GM18502 (cell line): ENCODE data around the gene CD3G.
"Not testable (repeated sequence)": the region's sequence is repeated elsewhere in the genome, so short reads cannot be mapped to it uniquely, and the experiment has no call there.

ENCODE experiments used
- ATAC-seq: cut with Tn5 transposase; IDR thresholded peaks from one replicate; pipeline ENCODE4 v1.9.1; 2021; ENCODE audit warnings: mild to moderate bottlenecking; ENCODE audit not compliant: unreplicated experiment, poor library complexity

CD3G gene

DNA sequence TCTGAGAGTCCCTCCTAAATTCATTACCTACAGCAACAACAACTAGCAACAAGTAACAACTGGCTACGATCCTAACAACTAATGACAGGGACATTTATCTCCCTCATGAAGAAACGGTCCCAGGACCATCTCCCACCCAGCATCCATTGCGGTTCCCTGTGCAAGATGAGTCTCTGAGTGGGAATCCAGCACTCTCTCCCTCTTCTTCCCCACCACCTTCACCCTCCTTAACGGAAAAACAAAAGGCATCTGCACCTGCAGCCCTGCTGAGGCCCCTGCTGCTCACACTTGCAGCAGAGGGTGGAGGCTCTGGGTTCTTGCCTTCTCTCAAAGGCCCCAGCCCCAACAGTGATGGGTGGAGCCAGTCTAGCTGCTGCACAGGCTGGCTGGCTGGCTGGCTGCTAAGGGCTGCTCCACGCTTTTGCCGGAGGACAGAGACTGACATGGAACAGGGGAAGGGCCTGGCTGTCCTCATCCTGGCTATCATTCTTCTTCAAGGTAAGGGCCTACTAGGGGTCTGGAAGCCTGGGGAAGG, at the start of gene CD3G:
Gene CD3G (plus strand): TSS at position 364 of the 535 bp plus-strand sequence. CDS start 80 bp downstream, at position 444.
- ATAC-seq: no peak

- no peak for ATAC-seq
Measured at GRCh38 chr11:118295199-118295598, 48.9 kb upstream of the CD3G start.

DNA sequence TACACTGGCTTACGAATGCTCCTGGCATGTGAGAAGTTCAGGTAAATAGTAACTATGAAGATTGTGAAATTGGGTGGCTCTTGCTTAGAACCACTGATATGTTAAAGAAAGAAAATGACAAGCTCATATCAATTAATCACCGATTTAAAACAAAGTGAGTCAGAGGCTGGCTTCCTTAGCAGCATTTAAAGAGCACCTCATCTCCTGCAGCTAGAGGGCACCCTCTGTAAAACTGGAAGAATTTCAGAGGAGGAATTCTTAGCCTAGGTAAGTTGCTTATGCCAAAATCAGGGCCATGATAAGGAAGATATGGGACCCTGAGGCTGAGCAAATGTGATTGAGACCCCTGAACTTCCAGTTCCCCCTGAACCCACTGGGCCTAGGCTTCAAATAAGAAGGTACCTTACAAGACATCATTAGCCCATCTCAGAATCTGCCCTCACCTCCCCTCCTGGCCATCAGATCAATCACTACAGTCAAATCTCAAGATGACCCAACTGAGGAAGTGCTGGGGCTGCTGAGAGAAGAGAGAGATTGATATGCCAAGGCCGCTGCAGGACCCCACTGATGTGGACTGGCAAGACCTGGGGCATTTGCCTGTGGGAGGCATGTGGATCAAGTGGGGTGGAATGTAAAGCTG, 48.2 kb upstream of the CD3G start:
- no peak for ATAC-seq

DNA sequence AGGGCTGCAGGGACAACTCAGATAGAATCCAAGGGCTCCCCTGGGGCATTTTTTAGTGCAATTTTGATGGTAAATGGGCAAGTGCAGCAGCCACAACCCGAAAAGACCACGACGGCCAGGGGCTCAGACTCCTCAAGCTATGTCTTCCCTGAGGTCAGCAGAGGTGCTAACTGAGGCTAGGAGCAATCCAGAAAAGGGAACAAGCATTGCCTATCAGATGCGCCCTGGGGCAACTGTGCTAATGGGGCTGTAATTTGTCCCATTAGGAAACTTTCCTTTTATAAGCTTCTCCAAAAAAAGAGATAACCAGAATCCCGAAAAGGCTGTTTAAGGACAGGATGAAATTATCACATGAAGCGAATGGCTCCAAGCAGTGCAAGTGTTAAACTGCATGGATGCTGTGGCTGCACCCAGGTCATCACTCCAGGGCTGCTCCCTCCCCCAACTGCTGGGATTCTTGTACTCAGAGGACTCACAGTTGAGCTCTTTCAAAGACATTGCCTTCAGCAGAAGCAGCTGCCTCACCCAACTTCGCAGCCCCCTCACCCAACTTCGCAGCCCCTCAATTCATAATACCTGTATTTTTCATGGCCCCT, 42.4 kb upstream of the CD3G start:
- no peak for ATAC-seq

- ATAC-seq: no peak
Measured at GRCh38 chr11:118304227-118304567, 39.9 kb upstream of the CD3G start.

DNA sequence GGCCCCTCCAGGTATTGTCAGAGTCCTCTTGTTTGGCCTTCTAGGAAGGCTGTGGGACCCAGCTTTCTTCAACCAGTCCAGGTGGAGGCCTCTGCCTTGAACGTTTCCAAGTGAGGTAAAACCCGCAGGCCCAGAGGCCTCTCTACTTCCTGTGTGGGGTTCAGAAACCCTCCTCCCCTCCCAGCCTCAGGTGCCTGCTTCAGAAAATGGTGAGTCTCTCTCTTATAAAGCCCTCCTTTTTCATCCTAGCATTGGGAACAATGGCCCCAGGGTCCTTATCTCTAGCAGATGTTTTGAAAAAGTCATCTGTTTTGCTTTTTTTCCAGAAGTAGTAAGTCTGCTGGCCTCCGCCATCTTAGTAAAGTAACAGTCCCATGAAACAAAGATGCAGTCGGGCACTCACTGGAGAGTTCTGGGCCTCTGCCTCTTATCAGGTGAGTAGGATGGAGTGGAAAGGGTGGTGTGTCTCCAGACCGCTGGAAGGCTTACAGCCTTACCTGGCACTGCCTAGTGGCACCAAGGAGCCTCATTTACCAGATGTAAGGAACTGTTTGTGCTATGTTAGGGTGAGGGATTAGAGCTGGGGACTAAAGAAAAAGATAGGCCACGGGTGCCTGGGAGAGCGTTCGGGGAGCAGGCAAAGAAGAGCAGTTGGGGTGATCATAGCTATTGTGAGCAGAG, 39.4 kb upstream of the CD3G start, which contains the start of gene CD3E:
Gene CD3E (plus strand): TSS at position 163 of the 681 bp plus-strand sequence. CDS start 223 bp downstream, at position 386.
- no peak for ATAC-seq

GRCh38 chr11:118305726-118306125, 38.4 kb upstream of the CD3G start:
- ATAC-seq: no peak

GRCh38 chr11:118306556-118306955, 37.6 kb upstream of the CD3G start:
- no peak for ATAC-seq

DNA sequence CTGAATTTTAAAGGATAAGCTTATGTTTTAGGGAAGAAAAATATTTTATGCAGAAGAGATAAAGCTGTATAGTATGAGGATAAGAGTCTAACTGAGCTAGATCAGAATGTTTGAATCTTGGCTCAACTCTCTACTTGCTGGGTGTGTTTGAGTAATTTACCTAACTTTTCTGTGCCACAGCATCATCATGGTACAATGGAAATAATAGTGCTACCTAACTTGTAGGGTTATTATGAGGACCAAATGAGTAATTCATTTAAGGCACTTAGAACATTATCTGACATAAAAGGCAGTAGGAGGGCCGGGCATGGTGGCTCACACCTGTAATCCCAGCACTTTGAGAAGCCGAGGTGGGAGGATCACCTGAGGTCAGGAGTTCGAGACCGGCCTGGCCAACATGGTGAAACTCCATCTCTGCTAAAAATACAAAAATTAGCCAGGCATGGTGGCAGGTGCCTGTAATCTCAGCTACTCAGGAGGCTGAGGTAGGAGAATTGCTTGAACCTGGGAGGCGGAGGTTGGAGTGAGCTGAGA, 35.1 kb upstream of the CD3G start:
- not testable (repeated sequence) for ATAC-seq

DNA sequence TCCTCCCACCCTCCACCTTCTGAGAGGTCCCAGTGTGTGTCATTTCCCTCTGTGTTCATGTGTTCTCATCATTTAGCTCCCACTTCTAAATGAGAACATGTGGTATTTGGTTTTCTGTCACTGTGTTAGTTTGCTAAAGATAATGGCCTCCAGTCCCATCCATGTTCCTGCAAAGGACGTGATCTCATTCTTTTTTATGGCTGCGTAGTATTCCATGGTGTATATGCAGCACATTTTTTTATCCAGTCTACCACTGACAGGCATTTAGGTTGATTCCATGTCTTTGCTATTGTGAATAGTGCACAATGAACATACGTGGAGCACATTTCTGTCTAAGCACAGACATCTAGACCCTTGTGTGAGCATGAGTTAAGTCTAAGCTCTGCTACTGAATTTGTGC, 33.9 kb upstream of the CD3G start:
- ATAC-seq: no peak

DNA sequence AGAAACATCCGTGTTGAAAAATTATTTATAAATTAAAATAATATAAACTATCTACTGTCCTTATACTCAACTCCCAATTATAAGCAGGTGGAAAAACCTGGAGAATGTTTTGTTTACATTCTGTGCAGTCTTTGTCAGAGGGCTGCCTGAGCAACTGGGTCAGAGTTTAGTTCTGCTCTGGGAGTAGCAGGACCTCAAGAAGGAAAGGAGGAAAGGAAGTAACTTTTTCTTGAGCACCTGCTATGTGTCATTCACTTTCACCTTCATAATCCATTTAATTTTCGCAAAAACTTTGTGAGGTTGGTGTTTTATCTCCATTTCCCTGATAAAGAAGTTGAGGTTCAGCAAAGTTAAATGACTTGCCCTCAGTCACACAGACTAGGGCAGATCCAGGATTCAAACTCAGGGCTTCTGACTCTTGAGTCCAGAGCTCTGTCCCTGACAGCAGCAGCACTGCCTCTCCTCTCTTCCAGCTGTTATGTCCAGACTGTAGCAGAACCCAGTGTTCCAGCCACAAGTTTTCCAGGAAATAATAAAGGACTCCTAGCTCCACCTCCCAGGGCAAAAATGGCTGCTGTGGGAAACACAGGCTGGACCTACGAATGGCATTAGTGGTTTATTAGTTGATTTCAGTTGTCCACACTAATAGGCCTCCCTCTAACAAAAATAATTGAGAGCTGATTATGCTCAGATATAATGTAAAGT, 33.2 kb upstream of the CD3G start:
- no peak for ATAC-seq

DNA sequence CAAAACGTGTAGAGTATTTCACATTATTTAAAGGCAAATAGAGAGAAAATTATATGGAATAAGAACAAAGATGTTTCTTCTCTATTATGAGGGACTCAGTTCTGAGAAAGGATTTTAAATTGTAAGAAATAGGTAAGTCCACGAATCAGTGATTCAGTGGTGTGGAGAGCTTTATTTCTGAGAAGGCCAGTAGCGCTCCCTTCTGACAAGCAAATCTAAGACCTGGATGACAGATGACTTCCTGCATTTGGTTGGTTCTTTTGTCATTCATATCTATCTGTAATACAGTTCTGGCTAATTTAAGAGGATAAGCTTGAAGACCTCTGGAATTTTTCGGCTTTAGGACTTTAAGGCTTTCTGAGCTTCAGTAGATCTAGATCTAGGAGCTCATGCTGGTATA, 32.6 kb upstream of the CD3G start:
- no peak for ATAC-seq

- no peak for ATAC-seq
Measured at GRCh38 chr11:118312328-118312727, 31.8 kb upstream of the CD3G start.

GRCh38 chr11:118313242-118313641, 30.9 kb upstream of the CD3G start:
- ATAC-seq: no peak

DNA sequence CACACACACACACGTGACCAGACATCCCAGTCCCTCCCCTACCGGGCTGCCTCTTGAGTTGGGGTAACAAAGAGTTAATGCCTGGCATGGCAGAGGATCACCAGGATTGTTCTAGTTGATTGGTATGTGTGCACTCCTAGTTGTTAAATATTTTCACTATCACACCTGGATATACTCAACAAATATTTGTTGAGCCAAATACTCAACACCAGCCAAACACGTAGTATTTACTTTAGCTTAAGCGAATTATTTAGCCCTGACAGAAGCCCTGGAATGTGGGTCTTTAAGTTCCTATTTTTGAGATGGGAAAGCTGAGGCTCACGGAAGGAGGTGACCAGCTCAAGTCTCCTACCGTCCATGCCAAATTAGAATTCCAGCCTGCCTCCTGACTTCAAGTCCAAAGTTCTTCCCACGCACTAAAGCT, 29.1 kb upstream of the CD3G start:
- no peak for ATAC-seq

- ATAC-seq: no peak
Measured at GRCh38 chr11:118318124-118318523, 26.0 kb upstream of the CD3G start.

- no peak for ATAC-seq
Measured at GRCh38 chr11:118318581-118319336, 25.4 kb upstream of the CD3G start.

DNA sequence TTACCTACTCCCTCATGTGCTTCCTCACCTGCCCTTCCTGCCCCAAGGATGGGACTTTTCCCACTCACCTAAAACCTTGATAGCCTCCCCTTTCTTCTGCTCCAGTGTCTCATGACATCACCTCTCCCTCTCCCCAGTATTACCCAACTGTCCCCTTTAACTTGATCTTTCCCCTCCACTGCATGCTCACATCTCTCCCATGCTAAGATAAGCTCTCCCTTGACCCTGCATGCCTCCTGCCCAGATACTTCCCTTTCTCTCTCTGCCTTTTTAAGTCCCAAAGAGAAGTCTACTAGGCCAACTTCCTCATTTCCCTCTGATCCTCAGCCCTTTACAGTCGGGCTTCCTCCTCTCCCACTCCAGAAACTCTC, 24.8 kb upstream of the CD3G start:
- no peak for ATAC-seq

DNA sequence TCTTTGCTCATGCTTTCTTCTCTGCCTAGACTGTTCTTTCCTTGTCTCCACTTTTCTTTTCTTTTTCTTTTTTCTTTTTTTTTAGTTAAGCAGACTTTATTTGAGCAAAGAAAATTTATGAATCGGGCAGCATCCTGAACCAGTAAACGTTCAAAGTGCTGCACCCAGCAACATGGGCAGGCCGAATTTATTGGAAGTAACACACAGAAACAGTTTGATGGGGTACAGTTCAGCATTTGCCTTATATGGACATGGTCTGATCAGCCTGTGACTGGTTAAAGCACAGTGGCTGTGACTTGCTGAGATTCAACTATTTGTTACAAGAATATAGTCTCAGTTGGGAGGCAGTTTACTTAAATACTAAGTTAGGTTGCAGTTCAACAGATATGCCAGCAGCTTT, 23.6 kb upstream of the CD3G start:
- ATAC-seq: no peak
